ENCODE results near the gene HDAC4.

The HDAC4 gene

GRCh38 chr2:239345251-239345650 lies 55.6 kb downstream of the HDAC4 start:
- DNase-seq, result no peak

- peak; percentile 32 to 59 (median 56) for DNase-seq
Measured at GRCh38 chr2:239344857-239345216, 56.0 kb downstream of the HDAC4 start.

DNA sequence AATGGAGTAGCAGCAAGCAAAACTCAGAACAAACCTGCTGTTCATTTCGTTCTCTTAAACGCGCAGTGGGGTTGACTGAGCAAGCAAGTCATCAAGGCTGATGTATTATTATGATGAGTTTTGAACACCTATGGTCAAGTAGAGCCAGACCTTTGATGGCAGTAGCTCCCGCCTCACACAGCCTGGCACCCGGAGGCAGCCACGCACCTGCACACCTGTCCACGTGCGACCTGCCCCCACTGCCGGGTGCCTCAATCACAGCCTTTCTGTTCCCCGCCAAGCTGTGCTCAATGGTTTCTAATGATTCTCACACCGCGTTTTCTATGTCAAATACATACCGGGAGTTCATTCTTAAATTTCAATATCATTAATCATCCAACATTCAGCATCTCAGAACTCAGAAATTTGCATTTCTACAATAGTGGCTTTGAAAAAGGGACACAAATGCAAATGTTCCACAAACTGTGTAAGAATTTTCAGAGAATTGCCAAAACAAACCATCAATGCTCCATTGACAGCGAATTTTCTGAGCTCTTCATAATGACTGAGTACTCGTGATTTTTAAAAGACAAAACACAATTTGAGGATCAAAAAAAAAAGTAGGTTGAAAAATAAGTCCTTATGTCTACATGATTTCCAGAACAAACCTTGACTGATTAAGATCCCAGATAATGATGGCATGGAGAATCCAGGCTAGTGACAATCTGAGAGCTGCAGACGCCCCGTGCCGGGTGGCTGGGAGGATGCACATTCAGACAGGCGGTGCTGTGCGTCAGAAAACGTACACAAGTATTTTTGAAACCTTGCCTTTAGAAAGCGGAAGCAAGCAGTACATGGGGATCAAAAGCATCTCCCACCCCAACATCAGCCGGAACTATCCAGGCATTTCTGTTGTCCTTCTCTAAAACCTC lies 56.6 kb downstream of the HDAC4 start:
- DNase-seq, result peak in 2 of 3 experiments; percentile 10 to 16

DNA sequence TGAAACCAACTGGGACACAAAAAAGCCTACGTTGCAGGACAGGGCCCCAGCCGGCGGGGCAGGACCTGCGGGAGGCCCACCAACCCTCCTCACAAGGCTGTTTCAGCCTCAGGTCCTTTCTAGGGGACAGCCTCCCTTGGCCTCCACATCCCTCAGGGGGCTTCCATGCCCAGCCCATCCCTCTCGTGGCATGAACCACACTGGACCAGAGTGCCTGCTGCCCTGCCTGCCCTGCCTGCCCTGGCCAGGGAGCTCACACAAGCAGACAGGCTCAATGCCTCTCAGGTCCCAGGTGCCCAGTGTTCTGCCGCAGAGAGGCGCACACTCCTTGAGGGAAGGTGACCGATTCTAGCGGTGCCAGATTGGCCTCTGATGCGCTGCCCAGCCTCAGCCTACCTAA lies 57.4 kb downstream of the HDAC4 start:
- no peak for DNase-seq

DNA sequence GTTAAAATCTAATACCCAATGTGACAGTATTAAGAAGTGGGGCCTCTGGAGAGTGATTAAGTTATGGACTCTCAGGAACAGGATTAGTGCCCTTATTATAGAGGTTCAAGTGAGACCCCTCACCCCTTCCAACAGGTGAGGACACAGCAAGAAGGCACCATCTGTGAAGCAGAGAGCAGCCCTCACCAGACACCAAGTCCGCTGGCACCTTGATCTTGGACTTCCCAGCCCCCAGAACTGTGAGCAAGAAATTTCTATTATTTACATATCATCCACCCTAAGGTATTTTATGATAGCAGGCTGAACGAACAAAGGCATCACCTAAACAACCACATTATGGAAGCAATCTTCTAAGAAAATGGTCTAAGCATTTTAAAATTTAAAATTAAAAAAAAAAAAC lies 59.0 kb downstream of the HDAC4 start:
- no peak for DNase-seq

- no peak for DNase-seq
Measured at GRCh38 chr2:239341146-239341732, 59.6 kb downstream of the HDAC4 start.

DNA sequence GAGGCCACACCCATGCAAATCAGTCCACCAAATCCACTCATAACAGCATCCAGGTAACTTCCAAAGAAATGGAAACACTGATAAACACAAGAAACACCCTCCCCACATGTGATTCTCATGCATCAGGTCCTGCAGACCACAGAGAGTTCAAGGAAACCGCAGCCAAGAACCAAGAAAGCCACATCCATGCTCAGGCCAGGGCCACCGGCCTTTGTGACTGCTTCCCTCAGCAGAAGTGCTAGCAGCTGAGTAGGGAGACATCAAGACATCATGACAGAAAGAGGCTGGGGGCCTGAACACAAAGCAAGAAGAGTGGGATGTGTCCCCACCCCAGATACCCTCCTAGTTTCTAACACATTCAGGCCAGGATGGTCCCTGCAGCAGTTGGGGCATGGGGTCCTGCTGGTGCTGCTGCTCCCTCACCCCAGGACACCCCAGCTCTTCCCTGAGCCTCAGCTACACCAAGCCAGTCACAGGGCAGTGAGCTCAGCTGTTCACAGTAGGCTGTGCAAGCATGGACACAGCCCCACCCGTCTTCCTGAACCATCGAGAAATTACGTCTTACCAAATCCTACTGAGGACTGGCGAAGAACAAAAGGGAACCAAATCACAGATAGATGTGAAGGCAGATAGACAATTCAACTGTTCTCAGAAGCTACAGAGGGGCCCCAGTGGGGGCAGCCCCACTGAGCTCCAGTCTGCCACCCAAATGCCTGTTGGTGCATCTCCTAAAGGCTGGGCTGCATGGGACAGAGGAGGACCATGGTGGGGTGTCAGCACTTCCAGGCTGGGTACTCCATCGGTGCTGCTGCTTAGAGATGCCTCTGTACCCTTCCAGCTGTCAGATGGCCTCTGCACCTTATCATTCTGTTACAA lies 60.9 kb downstream of the HDAC4 start:
- no peak for DNase-seq

DNA sequence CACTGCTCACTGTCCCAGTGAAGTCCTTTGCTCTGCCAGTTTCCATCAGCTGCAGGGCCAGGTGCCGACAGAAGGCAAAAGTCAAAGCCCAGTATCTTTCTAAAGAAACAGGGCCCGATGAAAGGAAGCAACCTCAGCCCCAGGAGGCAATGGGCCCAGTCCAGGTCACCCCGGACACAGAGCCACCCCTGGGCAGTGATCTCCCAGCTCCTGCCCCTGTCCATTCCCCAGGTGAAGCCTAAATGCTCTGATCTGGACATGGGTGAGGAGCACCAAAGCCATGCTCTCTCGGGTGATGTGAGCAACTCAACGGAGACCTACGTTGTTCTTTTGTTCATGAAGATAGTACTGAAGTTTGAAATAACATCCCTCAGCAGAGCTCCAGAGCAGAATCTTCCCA lies 61.6 kb downstream of the HDAC4 start:
- DNase-seq, result no peak

DNA sequence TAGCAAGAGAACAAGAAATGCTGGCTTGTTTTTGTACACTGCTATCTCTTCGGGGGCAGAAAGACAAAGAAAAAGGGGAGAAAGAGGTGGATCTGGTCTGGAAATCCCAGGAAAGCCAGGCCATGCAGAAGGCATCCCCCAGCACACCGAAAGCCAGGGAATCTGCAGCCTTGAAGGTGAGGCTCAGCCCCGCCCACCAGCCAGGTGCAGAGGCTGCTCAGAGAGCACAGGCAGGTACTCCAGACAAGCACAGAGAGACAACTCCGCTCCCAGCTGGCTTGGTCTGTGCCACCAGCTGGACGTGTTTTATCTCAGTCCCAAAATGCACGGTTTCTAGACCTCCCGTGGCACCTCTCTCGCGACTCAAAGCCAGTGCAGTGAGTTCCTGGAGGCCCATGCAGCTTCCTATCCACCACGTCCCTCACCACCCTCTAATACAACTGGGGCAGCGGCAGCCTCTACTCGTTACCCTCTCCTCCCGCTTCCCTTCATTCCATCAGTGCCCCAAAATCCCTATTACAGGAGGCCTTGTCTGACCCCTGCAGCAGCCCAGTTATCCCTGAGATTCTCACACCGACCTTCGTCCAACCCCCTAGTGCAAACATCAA lies 62.8 kb downstream of the HDAC4 start:
- peak; percentile 41 to 72 (median 61) for DNase-seq

DNA sequence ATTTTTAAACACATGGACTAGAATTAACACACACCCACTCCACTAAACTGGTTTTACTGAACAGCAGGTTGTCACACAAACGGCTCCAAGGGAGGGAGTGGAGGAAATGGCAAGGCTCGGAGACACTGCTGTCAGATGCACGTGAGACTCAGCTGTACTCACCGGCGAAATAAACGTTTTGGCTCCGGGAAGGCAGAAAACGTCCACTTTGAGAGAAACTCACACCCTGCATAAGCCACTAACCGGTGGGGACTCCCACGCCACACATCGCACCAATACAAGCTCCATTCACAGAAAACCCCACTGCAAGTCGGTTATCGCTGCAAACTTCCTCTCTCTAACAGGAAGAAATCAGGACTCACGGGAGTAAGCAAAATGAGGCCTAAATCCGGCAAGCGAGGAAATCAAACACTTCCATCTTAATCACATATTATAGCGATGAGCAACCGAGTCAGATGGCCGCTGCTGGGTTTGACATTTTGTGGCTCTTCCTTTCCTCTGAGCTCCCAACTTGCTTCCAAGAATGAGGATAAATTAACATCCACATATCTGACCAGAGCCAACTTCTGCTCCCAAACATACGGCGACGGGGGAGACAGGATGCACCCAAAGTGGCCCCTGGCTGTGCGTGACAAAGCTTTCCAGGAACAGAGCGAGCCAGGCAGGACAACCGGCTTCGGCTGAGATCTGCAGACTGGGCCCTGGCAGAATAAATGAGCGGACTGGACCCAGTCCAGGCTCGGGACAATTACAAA lies 63.5 kb downstream of the HDAC4 start:
- DNase-seq, result no peak

GRCh38 chr2:239331560-239331959 lies 69.3 kb downstream of the HDAC4 start:
- no peak for DNase-seq

DNA sequence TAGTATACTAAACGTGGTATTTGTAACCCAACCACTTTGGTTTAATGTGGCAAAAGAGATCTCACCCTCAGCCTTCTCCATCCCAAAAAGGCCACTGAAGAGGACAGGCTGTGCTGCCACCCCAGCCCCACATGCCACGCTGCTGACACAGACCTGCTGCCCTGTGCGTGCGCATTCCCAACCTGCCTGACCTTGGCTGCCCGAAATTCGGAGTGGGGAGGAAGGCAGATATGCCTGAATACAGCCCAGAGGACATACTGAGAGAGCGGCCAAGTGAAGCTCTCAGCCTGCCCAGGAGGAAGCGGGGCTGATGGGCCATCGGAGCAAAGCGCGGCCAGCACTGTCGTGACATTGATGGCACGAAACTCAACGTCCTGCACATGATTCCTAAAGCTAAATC lies 70.0 kb downstream of the HDAC4 start:
- DNase-seq, result no peak

- no peak for DNase-seq
Measured at GRCh38 chr2:239329972-239330572, 70.7 kb downstream of the HDAC4 start.

DNA sequence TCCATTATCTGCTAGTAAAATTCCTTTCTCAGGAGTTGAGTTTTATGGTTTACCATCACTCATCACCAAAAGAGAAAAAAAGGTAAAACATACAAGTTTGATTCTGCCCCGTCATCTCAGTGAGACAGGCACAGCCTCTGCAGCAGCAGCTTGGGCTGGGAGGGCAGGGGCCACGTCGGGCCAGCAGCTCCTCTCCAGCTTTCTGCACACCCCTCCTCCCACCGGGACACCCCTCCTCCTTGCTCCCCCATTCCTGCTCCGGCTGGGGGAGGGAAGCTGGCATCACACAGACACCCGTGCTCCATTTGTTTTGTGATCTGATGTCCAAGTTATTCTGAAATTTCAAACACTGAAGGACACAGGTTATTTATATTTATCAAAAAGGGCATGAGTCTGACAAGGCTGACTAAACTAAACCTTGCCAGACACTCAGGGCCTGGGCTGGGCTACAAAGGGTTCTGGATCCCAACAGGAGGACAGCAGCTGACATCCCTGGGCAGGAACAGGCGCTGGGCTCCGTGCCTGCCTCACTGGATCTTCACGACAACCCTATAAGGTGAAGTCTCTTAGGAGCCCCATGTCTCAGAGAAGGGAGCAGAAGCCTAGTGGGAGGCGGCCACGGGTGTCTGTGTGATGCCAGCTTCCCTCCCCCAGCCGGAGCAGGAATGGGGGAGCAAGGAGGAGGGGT lies 71.4 kb downstream of the HDAC4 start:
- no peak for DNase-seq

- no peak for DNase-seq
Measured at GRCh38 chr2:239328351-239329191, 72.2 kb downstream of the HDAC4 start.

DNA sequence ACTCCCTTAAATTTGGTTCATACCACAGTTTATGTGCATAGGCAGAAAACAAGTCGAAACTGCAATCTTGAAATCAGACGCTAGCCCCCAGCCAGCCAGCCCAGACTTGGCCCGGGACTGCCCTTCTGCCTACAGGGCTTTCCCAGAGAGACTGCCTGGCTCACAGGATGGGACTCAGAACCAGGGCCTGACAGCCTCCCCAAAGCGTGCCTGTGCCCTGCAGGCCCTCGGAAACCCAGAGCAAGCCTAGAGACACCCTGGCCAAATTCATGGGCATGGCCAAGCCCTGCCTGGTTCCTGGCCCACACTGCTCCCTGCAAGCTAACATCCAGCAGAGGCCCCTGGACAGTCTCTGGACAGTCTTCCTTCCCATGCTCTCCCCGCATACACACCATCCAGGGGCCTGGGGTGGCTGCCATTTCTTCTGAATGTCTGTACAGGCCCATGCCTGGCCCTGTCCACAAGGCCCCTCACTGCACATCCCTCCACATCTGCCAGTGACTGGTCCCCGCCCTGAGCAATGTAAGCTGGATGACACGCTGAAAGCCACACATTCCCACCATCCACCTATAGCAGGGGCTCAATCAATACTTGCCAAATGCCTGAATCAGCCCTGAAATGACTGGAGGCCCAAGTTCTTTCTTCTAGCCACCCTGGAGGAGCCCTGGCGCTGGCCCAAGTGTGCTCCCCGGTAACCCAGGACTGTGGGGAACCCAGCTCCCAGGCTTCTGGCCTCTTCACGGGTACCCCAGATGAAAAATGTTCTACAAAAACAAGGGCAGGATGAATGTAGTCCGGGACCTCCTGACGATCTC lies 73.1 kb downstream of the HDAC4 start:
- DNase-seq, result no peak

DNA sequence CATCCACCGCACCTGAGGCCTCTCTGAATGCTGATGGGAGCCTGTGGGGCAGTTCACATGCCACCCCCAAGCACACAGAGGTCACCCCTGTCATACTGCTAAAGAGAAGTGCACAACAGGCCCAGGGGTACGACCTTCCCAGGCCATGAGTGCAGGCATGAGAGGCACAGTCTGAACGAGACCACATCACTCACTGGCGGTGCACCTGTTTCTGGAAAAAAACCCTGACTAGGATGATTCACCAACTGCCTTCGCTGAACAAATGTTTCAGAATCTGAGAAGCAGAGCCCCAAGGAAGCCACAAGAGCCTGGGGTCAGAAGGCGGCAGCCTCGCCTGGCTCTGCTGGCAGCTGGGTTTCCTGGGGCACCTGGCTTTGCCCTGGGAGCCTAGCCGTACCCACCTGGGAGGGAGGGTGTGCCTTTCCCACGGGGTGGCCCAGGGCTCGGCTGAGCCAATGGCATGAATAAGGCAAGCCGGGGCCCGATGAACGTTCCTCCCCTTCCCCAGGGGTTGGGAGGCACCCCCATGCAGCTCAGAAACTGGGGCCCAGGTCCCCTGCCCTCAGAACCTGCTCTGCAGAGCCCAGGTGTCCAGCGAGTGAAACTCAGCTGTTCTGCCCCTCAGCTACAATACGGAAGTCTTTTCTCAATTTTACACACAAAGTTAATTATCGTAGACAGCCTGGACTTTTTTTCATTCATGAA lies 73.8 kb downstream of the HDAC4 start:
- DNase-seq, result no peak

- DNase-seq, result peak in 1 of 3 experiments; percentile 31
Measured at GRCh38 chr2:239324456-239324855, 76.4 kb downstream of the HDAC4 start.

DNA sequence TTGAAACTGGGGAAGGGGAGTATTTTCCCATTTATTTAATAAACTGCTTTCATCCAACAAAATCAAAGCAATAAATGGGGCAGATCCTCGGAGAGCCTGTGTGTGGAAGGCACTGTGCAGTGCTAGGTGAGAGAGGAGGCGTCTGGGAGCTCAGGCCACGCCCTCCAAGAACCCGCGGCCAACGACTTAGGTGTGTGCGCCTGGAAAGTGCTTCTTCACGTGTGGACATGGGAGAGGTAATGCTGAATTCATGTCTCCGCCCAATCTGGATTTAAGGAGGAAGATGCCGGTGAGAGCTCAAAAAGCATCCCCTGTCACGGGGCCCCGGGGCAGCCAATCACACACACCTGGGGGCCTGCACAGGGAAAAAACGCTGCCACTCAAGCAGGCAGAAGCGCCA lies 77.4 kb downstream of the HDAC4 start:
- no peak for DNase-seq

Measured in NCI-H1417 (cell line).